Measurements from ENCODE around the gene PFN3. TPM values are rescaled to one million over a fixed set of nuclear protein-coding genes. Genes with fewer than 3 reads are reported as not detected.

Gene PFN3
- total and polyA plus RNA-seq, 4 donors = not detected

GRCh38 chr5:177445917-177446199 is 45.4 kb upstream of the PFN3 start:
- TF ChIP-seq, protein P1, sequence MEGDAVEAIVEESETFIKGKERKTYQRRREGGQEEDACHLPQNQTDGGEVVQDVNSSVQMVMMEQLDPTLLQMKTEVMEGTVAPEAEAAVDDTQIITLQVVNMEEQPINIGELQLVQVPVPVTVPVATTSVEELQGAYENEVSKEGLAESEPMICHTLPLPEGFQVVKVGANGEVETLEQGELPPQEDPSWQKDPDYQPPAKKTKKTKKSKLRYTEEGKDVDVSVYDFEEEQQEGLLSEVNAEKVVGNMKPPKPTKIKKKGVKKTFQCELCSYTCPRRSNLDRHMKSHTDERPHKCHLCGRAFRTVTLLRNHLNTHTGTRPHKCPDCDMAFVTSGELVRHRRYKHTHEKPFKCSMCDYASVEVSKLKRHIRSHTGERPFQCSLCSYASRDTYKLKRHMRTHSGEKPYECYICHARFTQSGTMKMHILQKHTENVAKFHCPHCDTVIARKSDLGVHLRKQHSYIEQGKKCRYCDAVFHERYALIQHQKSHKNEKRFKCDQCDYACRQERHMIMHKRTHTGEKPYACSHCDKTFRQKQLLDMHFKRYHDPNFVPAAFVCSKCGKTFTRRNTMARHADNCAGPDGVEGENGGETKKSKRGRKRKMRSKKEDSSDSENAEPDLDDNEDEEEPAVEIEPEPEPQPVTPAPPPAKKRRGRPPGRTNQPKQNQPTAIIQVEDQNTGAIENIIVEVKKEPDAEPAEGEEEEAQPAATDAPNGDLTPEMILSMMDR (IDR thresholded peaks at IDR 0.05; ENCODE audit: control extremely low read depth, extremely low read depth) = no peak
- H3K9me3 ChIP-seq (ENCODE audit: control insufficient read depth in 4 of 4, insufficient read depth in 3 of 4, low read length in 3 of 4) = no peaks in the 10 kb centered on the region
- H3K4me3 ChIP-seq = no peak overlapping the region
- no peak overlapping the region for H3K9ac ChIP-seq (ENCODE audit: insufficient read depth in 1 of 2, low read length in 2 of 2)
- no peak for ATAC-seq (ENCODE audit: insufficient read depth, low FRiP score)
- DNase-seq = peak in 2 of 3 donors; percentile 41 to 42
- peaks cover 0 to 9% (median 8%) of the 10 kb centered on the region in 3 donors for H3K27me3 ChIP-seq (ENCODE audit: control insufficient read depth in 3 of 3, insufficient read depth in 3 of 3, low read length in 2 of 3)
- peaks cover 0 to 19% (median 0%) of the 10 kb centered on the region in 4 donors for H3K36me3 ChIP-seq (ENCODE audit: control insufficient read depth in 4 of 4, insufficient read depth in 4 of 4, low read length in 4 of 4)
- WGBS, 2 donors = 4 to 7% methylated on average over 8 of the region's 8 CpGs
- H3K4me1 ChIP-seq (ENCODE audit: control insufficient read depth in 5 of 5, insufficient read depth in 5 of 5, low read length in 5 of 5) = peaks cover 0 to 16% (median 11%) of the 10 kb centered on the region in 5 donors
- H3K27ac ChIP-seq (ENCODE audit: low read depth in 1 of 2, low read length in 1 of 2) = no peak overlapping the region

DNA sequence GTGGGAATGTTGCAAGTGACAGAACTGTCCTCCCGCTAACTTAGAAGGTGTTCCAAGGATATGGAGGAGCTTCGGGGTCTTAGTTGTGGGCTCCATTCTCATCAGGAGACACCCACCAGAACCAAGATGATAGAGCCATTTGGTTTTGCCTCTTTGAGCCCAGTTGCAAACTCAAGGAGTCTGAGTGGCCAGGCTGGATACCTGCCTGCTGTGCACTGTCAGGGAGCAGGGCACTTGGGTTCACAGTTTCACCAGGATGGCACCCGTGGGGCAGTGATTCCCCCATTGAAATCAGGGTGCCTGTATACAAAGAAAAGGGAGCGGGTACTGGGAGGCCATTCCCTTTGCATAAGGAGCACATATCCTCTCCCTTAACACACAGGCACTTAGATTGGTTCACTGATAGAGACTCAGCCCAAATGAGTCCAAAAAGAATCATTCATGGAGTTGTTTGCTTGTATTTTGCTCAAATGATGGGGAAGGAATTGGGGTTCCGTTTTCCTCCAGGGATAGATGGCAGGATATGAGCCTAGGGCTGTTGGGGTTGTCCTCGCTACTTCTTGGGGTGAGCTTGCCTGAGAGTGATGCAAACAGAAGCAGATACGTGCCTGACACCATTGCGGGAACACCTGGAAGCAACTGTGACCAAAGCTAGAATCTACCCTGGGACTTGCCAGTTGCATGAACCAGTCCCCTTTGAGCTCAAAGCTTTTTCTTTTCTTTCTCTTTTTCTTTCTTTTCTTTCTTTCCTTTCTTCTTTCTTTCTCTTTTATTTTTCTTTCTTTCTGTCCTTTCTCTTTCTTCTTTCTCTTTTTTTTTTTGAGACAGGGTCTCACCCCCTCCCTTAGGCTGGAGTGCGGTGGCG is 44.8 kb upstream of the PFN3 start:
- Histone ChIP-seq H3K27ac (ENCODE audit: low read depth in 1 of 2, low read length in 1 of 2) (no peak overlapping the region), H3K4me1 (ENCODE audit: control insufficient read depth in 5 of 5, insufficient read depth in 5 of 5, low read length in 5 of 5) (peaks cover 0 to 16% (median 11%) of the 10 kb centered on the region in 5 donors), H3K9me3 (ENCODE audit: control insufficient read depth in 4 of 4, insufficient read depth in 3 of 4, low read length in 3 of 4) (no peaks in the 10 kb centered on the region), H3K9ac (ENCODE audit: insufficient read depth in 1 of 2, low read length in 2 of 2) (no peak overlapping the region), H3K36me3 (ENCODE audit: control insufficient read depth in 4 of 4, insufficient read depth in 4 of 4, low read length in 4 of 4) (peaks cover 0 to 24% (median 2%) of the 10 kb centered on the region in 4 donors), H3K27me3 (ENCODE audit: control insufficient read depth in 3 of 3, insufficient read depth in 3 of 3, low read length in 2 of 3) (peaks cover 0 to 9% (median 8%) of the 10 kb centered on the region in 3 donors), H3K4me3 (no peak overlapping the region)
- DNase-seq (no peak), ATAC-seq (ENCODE audit: insufficient read depth, low FRiP score) (no peak)
- 50 to 52% methylated on average over 10 of the region's 10 CpGs for WGBS, 2 donors
- TF ChIP-seq, protein P1 (IDR thresholded peaks at IDR 0.05; ENCODE audit: control extremely low read depth, extremely low read depth) = no peak

- Histone ChIP-seq H3K9ac (ENCODE audit: insufficient read depth in 1 of 2, low read length in 2 of 2) (no peak overlapping the region), H3K27me3 (ENCODE audit: control insufficient read depth in 3 of 3, insufficient read depth in 3 of 3, low read length in 2 of 3) (peaks cover 0 to 9% (median 8%) of the 10 kb centered on the region in 3 donors), H3K36me3 (ENCODE audit: control insufficient read depth in 4 of 4, insufficient read depth in 4 of 4, low read length in 4 of 4) (peaks cover 0 to 25% (median 4%) of the 10 kb centered on the region in 4 donors), H3K4me3 (no peak overlapping the region), H3K9me3 (ENCODE audit: control insufficient read depth in 4 of 4, insufficient read depth in 3 of 4, low read length in 3 of 4) (no peaks in the 10 kb centered on the region), H3K4me1 (ENCODE audit: control insufficient read depth in 5 of 5, insufficient read depth in 5 of 5, low read length in 5 of 5) (peaks cover 0 to 16% (median 11%) of the 10 kb centered on the region in 5 donors), H3K27ac (ENCODE audit: low read depth in 1 of 2, low read length in 1 of 2) (no peak overlapping the region)
- no peak for DNase-seq
- 64 to 73% methylated on average over 7 of the region's 7 CpGs for whole genome bisulfite sequencing, 2 donors
- TF ChIP-seq, protein P1 (IDR thresholded peaks at IDR 0.05; ENCODE audit: control extremely low read depth, extremely low read depth) = no peak
- no peak for ATAC-seq (ENCODE audit: insufficient read depth, low FRiP score)
Measured at GRCh38 chr5:177444106-177445051, 43.9 kb upstream of the PFN3 start.

All from lung (tissue), 12 donors.